Smooth muscle cell (in vitro differentiated cells): ENCODE results near the gene PCP4. TPM values are rescaled to one million over a fixed set of nuclear protein-coding genes. Genes with fewer than 3 reads are reported as not detected.

Source experiments
- DNase-seq: peaks from one replicate; lab custom pipeline; 2025; ENCODE audit not compliant: unreplicated experiment; lab: John Stamatoyannopoulos, UW
- H2AFZ ChIP-seq: fragments of 200-600 bp; sonication (generic); 2 replicates; pipeline ENCODE4 v1.6.0; 2016; ENCODE audit warnings: antibody characterized with exemption, low read depth, mild to moderate bottlenecking
- H3F3A ChIP-seq: fragments of 200-600 bp; sonication (generic); 2 replicates; pipeline ENCODE4 v1.6.0; 2017; ENCODE audit warnings: antibody characterized with exemption, low read depth
- H3K27ac ChIP-seq: fragments of 200-600 bp; sonication (generic); 2 replicates; pipeline ENCODE4 v1.5.1; 2016; ENCODE audit warnings: low read depth, mild to moderate bottlenecking
- H3K27me3 ChIP-seq: fragments of 200-600 bp; sonication (generic); 2 replicates; pipeline ENCODE4 v1.6.1; 2016; ENCODE audit warnings: low read depth, mild to moderate bottlenecking
- H3K36me3 ChIP-seq: fragments of 200-600 bp; sonication (generic); 2 replicates; pipeline ENCODE4 v1.5.1; 2016; ENCODE audit warnings: low read depth
- H3K4me1 ChIP-seq: fragments of 200-600 bp; sonication (generic); 2 replicates; pipeline ENCODE4 v1.5.1; 2016; ENCODE audit warnings: low read depth
- H3K4me2 ChIP-seq: fragments of 200-600 bp; sonication (generic); 2 replicates; pipeline ENCODE4 v1.6.0; 2016; ENCODE audit warnings: mild to moderate bottlenecking
- H3K4me3 ChIP-seq: fragments of 200-600 bp; sonication (generic); 2 replicates; pipeline ENCODE4 v1.5.1; 2016; ENCODE audit warnings: mild to moderate bottlenecking
- H3K79me2 ChIP-seq: fragments of 200-600 bp; sonication (generic); 2 replicates; pipeline ENCODE4 v1.6.0; 2016; ENCODE audit warnings: low read depth, mild to moderate bottlenecking
- H3K9ac ChIP-seq: fragments of 200-600 bp; sonication (generic); 2 replicates; pipeline ENCODE4 v1.6.0; 2016; ENCODE audit warnings: low read depth
- H3K9me3 ChIP-seq: fragments of 200-600 bp; sonication (generic); replicated peaks from 2 replicates; pipeline ENCODE4 v1.5.1; 2016; ENCODE audit warnings: low read depth
- H4K20me1 ChIP-seq: fragments of 200-600 bp; sonication (generic); 2 replicates; pipeline ENCODE4 v1.6.0; 2016; ENCODE audit warnings: low read depth
- CTCF ChIP-seq: fragments of 200-600 bp; sonication (generic); IDR thresholded peaks from 2 replicates; pipeline ENCODE4 v1.5.1; 2017; ENCODE audit warnings: borderline replicate concordance, mild to moderate bottlenecking, antibody characterized with exemption; ENCODE audit not compliant: insufficient read depth, poor library complexity, severe bottlenecking
- WGBS: methylation state at CpG from one replicate; pipeline ENCODE4 v1.1.7; 2016; ENCODE audit warnings: low lambda C conversion rate; 5-methylcytosine and 5-hydroxymethylcytosine counted together
- polyA plus RNA-seq: library from polyadenylated mRNA; unstranded; fragments of >200 nt; fragmentation: Nextera tagmentation; extraction: Ambion mirVana; gene quantifications from 2 replicates; pipeline ENCODE4 v1.2.1, GENCODE V29; 2016
- total RNA-seq: library from RNA; depleted of rRNA; stranded (reverse); fragments of >200 nt; gene quantifications from 2 replicates; pipeline ENCODE4 v1.2.3, GENCODE V29; 2014

The PCP4 gene
- total and polyA plus RNA-seq, 2 experiments from 2014 or later, result not detected

GRCh38 chr21:39825250-39825649 is 42.0 kb upstream of the PCP4 start:
- Histone ChIP-seq H3K36me3 (no peaks in the 10 kb centered on the region), H3K4me1 (no peaks in the 10 kb centered on the region), H3K9ac (no peak overlapping the region), H3K4me2 (no peak overlapping the region), H3F3A (no peaks in the 10 kb centered on the region), H3K27me3 (no peaks in the 10 kb centered on the region), H4K20me1 (no peaks in the 10 kb centered on the region), H3K79me2 (no peaks in the 10 kb centered on the region), H3K4me3 (no peak overlapping the region), H3K9me3 (no peaks in the 10 kb centered on the region), H2AFZ (no peak overlapping the region), H3K27ac (no peak overlapping the region)
- DNase-seq, result no peak
- 45% methylated on average over 1 of the region's 1 CpG for WGBS
- no peak for TF ChIP-seq CTCF

GRCh38 chr21:39834543-39834942 is 32.7 kb upstream of the PCP4 start:
- Histone ChIP-seq H3K9me3 (no peaks in the 10 kb centered on the region), H3K9ac (no peak overlapping the region), H2AFZ (no peak overlapping the region), H3K4me1 (no peaks in the 10 kb centered on the region), H3K36me3 (no peaks in the 10 kb centered on the region), H3F3A (no peaks in the 10 kb centered on the region), H3K27ac (no peak overlapping the region), H3K27me3 (no peaks in the 10 kb centered on the region), H3K4me2 (no peak overlapping the region), H4K20me1 (no peaks in the 10 kb centered on the region), H3K4me3 (no peak overlapping the region), H3K79me2 (no peaks in the 10 kb centered on the region)
- no peak for DNase-seq
- WGBS, result 84% methylated on average over 4 of the region's 4 CpGs
- no peak for TF ChIP-seq CTCF

GRCh38 chr21:39837861-39838359 is 29.3 kb upstream of the PCP4 start:
- Histone ChIP-seq H3K79me2 (no peaks in the 10 kb centered on the region), H3K9me3 (no peaks in the 10 kb centered on the region), H3K36me3 (no peaks in the 10 kb centered on the region), H3K4me2 (no peak overlapping the region), H3K9ac (no peak overlapping the region), H3K4me1 (no peaks in the 10 kb centered on the region), H3K4me3 (no peak overlapping the region), H3F3A (no peaks in the 10 kb centered on the region), H3K27ac (no peak overlapping the region), H2AFZ (no peak overlapping the region), H4K20me1 (no peaks in the 10 kb centered on the region), H3K27me3 (no peaks in the 10 kb centered on the region)
- no peak for TF ChIP-seq CTCF
- DNase-seq, result no peak
- 51% methylated on average over 4 of the region's 4 CpGs for WGBS

GRCh38 chr21:39840373-39841097 is 26.7 kb upstream of the PCP4 start:
- Histone ChIP-seq H3F3A (no peaks in the 10 kb centered on the region), H2AFZ (no peak overlapping the region), H3K4me2 (no peak overlapping the region), H3K4me3 (no peak overlapping the region), H3K79me2 (no peaks in the 10 kb centered on the region), H3K4me1 (peaks cover 3% of the 10 kb centered on the region), H3K9me3 (no peaks in the 10 kb centered on the region), H3K27ac (no peak overlapping the region), H3K27me3 (no peaks in the 10 kb centered on the region), H3K9ac (no peak overlapping the region), H4K20me1 (no peaks in the 10 kb centered on the region), H3K36me3 (no peaks in the 10 kb centered on the region)
- TF ChIP-seq CTCF, result no peak
- 87% methylated on average over 22 of the region's 22 CpGs for WGBS
- DNase-seq, result no peak
